H1 (cell line): ENCODE data around the gene PAK5. TPM values are rescaled to one million over a fixed set of nuclear protein-coding genes. Genes with fewer than 3 reads are reported as not detected.

Source experiments
- CTCF ChIA-PET: fragments of 300-600 bp; sonication (Branson Sonifier 250); formaldehyde crosslinking; loops from one replicate; lab custom pipeline; 2021; ENCODE audit not compliant: partially characterized antibody; lab: Charles Lee
- POLR2A ChIA-PET: fragments of 300-600 bp; sonication (Branson Sonifier 250); formaldehyde crosslinking; loops from one replicate; lab custom pipeline; 2021; ENCODE audit warnings: inconsistent platforms; ENCODE audit not compliant: partially characterized antibody; lab: Charles Lee
- DNase-seq, 2 experiments: peaks; one replicate each; pipeline versions ENCODE4 v3.0.0 to v3.0.0-alpha.2; 2010 to 2022; ENCODE audit warnings: low spot score in 2 of 2, low read depth in 1 of 2, mixed read lengths in 1 of 2
- FAIRE-seq: peaks from 2 replicates; lab custom pipeline; 2011; peaks lifted over from hg19 to GRCh38; lab: Jason Lieb, UNC
- H2AFZ ChIP-seq: 2 replicates; pipeline ENCODE4 v1.8.1; 2012; ENCODE audit warnings: low read length, inconsistent platforms
- H2AK5ac ChIP-seq: 2 replicates; pipeline ENCODE4 v1.6.1; 2013; ENCODE audit warnings: low read depth, low read length
- H2BK120ac ChIP-seq: replicated peaks from 2 replicates; pipeline ENCODE3; 2013; ENCODE audit warnings: low read depth, low read length, inconsistent platforms
- H2BK12ac ChIP-seq: 2 replicates; pipeline ENCODE4 v1.6.1; 2013; ENCODE audit warnings: low read depth, low read length
- H2BK15ac ChIP-seq: 2 replicates; pipeline ENCODE4 v1.6.1; 2013; ENCODE audit warnings: low read length
- H2BK20ac ChIP-seq: 2 replicates; pipeline ENCODE4 v1.6.1; 2013; ENCODE audit warnings: low read length
- H2BK5ac ChIP-seq: 2 replicates; pipeline ENCODE4 v1.6.1; 2013; ENCODE audit warnings: low read depth, low read length
- H3K14ac ChIP-seq: 2 replicates; pipeline ENCODE4 v1.6.1; 2013; ENCODE audit warnings: inconsistent platforms; ENCODE audit not compliant: insufficient read length
- H3K18ac ChIP-seq: 2 replicates; pipeline ENCODE4 v1.6.1; 2013; ENCODE audit warnings: low read length; ENCODE audit errors: extremely low read depth
- H3K23ac ChIP-seq: 2 replicates; pipeline ENCODE4 v1.6.1; 2013; ENCODE audit warnings: inconsistent platforms; ENCODE audit not compliant: insufficient read length
- H3K23me2 ChIP-seq: 2 replicates; pipeline ENCODE4 v1.6.1; 2013; ENCODE audit warnings: low read depth, low read length
- H3K27ac ChIP-seq: 2 replicates; pipeline ENCODE4 v1.6.1; 2011; ENCODE audit warnings: low read depth, low read length, inconsistent platforms
- H3K27me3 ChIP-seq, 4 experiments: replicated peaks in 1 of 4; 1 replicate in 1 of 4; 2 replicates in 3 of 4; pipeline versions ENCODE4 v1.6.1 to v1.8.1; 2011 to 2013; ENCODE audit warnings: low read length in 3 of 4, mild to moderate bottlenecking in 3 of 4, inconsistent platforms in 2 of 4, mixed read lengths in 2 of 4, moderate library complexity in 1 of 4; ENCODE audit not compliant: control insufficient read depth in 3 of 4, insufficient read depth in 3 of 4; ENCODE audit errors: extremely low read depth in 1 of 4
- H3K36me3 ChIP-seq, 4 experiments: 2 replicates each; pipeline versions ENCODE4 v1.6.1 to v1.8.1; 2011 to 2013; ENCODE audit warnings: mild to moderate bottlenecking in 4 of 4, low read length in 3 of 4, moderate library complexity in 2 of 4, control low read depth in 1 of 4, inconsistent platforms in 1 of 4; ENCODE audit not compliant: insufficient read depth in 4 of 4, control insufficient read depth in 2 of 4
- H3K4ac ChIP-seq: replicated peaks from 2 replicates; pipeline ENCODE3; 2013; ENCODE audit warnings: low read length, low read depth, mixed read lengths, inconsistent platforms; ENCODE audit not compliant: insufficient read length
- H3K4me1 ChIP-seq, 4 experiments: replicated peaks in 1 of 4; 1 replicate in 1 of 4; 2 replicates in 3 of 4; pipeline versions ENCODE4 v1.6.1 to v1.8.1; 2011 to 2013; ENCODE audit warnings: low read length in 3 of 4, inconsistent platforms in 2 of 4, mixed read lengths in 1 of 4; ENCODE audit not compliant: insufficient read depth in 4 of 4, control insufficient read depth in 3 of 4
- H3K4me2 ChIP-seq, 2 experiments: 2 replicates each; pipeline versions ENCODE4 v1.6.1 to v1.8.1; 2011 to 2013; ENCODE audit warnings: low read depth in 2 of 2, low read length in 2 of 2, control low read depth in 1 of 2, inconsistent platforms in 1 of 2, mild to moderate bottlenecking in 1 of 2; ENCODE audit not compliant: insufficient read depth in 1 of 2
- H3K4me3 ChIP-seq, 4 experiments: fragments of 200-600, 300-600 bp in 1 of 4; sonication (generic), shearing (Covaris generic), sonication (Bioruptor Twin) in 1 of 4; 2 replicates each; pipeline versions ENCODE4 v1.5.1 to v1.8.1; 2011 to 2016; ENCODE audit warnings: low read length in 4 of 4, low read depth in 3 of 4, control low read depth in 2 of 4, inconsistent platforms in 2 of 4, mild to moderate bottlenecking in 2 of 4, mixed read lengths in 1 of 4, moderate library complexity in 1 of 4; ENCODE audit not compliant: insufficient read depth in 2 of 4; ENCODE audit errors: extremely low read depth in 1 of 4
- H3K56ac ChIP-seq: replicated peaks from 2 replicates; pipeline ENCODE3; 2013; ENCODE audit warnings: low read depth, mild to moderate bottlenecking, mixed read lengths, low read length, inconsistent platforms; ENCODE audit not compliant: insufficient read length
- H3K79me1 ChIP-seq: 2 replicates; pipeline ENCODE4 v1.6.1; 2013; ENCODE audit warnings: low read depth, low read length, control low read depth
- H3K79me2 ChIP-seq, 2 experiments: 2 replicates each; pipeline versions ENCODE4 v1.6.1 to v1.8.1; 2012 to 2013; ENCODE audit warnings: low read length in 2 of 2, mild to moderate bottlenecking in 2 of 2, inconsistent platforms in 1 of 2; ENCODE audit not compliant: insufficient read depth in 2 of 2, control insufficient read depth in 1 of 2
- H3K9ac ChIP-seq, 4 experiments: replicated peaks in 1 of 4; 1 replicate in 1 of 4; 2 replicates in 3 of 4; pipeline versions ENCODE4 v1.6.1 to v1.8.1; 2011 to 2013; ENCODE audit warnings: low read depth in 3 of 4, low read length in 3 of 4, control low read depth in 2 of 4, mild to moderate bottlenecking in 2 of 4, moderate library complexity in 2 of 4, inconsistent platforms in 1 of 4; ENCODE audit errors: extremely low read depth in 1 of 4
- H3K9me3 ChIP-seq, 2 experiments: 2 replicates each; pipeline versions ENCODE4 v1.6.1 to v1.8.1; 2012 to 2013; ENCODE audit warnings: mild to moderate bottlenecking in 2 of 2, moderate library complexity in 2 of 2, control low read depth in 1 of 2, inconsistent platforms in 1 of 2, low read depth in 1 of 2, low read length in 1 of 2, mixed read lengths in 1 of 2; ENCODE audit not compliant: insufficient read depth in 2 of 2
- H4K20me1 ChIP-seq, 2 experiments: replicated peaks in 1 of 2; 2 replicates each; pipeline versions ENCODE3 to v1.8.1; 2011 to 2013; ENCODE audit warnings: inconsistent platforms in 2 of 2, low read length in 2 of 2, mild to moderate bottlenecking in 1 of 2; ENCODE audit not compliant: insufficient read depth in 2 of 2, control insufficient read depth in 1 of 2
- H4K5ac ChIP-seq: 2 replicates; pipeline ENCODE4 v1.6.1; 2013; ENCODE audit warnings: low read length, low read depth, mixed read lengths, inconsistent platforms; ENCODE audit not compliant: insufficient read length
- H4K8ac ChIP-seq: 2 replicates; pipeline ENCODE4 v1.8.0; 2013; ENCODE audit warnings: mild to moderate bottlenecking, moderate library complexity, low read length, inconsistent platforms; ENCODE audit not compliant: insufficient read depth; ENCODE audit errors: extremely low read depth
- H4K91ac ChIP-seq: replicated peaks from 2 replicates; pipeline ENCODE3; 2013; ENCODE audit warnings: low read length, mixed read lengths, inconsistent platforms; ENCODE audit not compliant: insufficient read length
- BRCA1 ChIP-seq: IDR thresholded peaks from 2 replicates; pipeline ENCODE4 v1.6.1; 2012; ENCODE audit warnings: low read depth, low read length, improper control_type of control experiment
- CEBPB ChIP-seq: IDR thresholded peaks from 2 replicates; pipeline ENCODE4 v1.6.1; 2012; ENCODE audit warnings: low read depth, low read length
- CTCF ChIP-seq, 3 experiments: IDR thresholded peaks; 1 replicate in 2 of 3; 2 replicates in 1 of 3; pipeline versions ENCODE4 v1.5.1 to v1.6.1; 2011; ENCODE audit warnings: low read length in 3 of 3, mild to moderate bottlenecking in 3 of 3, inconsistent platforms in 2 of 3, low read depth in 1 of 3, moderate library complexity in 1 of 3; ENCODE audit not compliant: insufficient read depth in 1 of 3; ENCODE audit errors: control extremely low read depth in 1 of 3
- EP300 ChIP-seq, 2 experiments: IDR thresholded peaks; 1 replicate in 1 of 2; 2 replicates in 1 of 2; pipeline ENCODE4 v1.6.1; 2011 to 2012; ENCODE audit warnings: low read depth in 2 of 2, low read length in 2 of 2, mild to moderate bottlenecking in 2 of 2, borderline replicate concordance in 1 of 2, inconsistent platforms in 1 of 2, moderate library complexity in 1 of 2
- JUN ChIP-seq: IDR thresholded peaks from 2 replicates; pipeline ENCODE4 v1.6.1; 2011; ENCODE audit warnings: low read depth, mild to moderate bottlenecking, improper control_type of control experiment, low read length
- JUND ChIP-seq: IDR thresholded peaks from 2 replicates; pipeline ENCODE4 v1.6.1; 2011; ENCODE audit warnings: mild to moderate bottlenecking, improper control_type of control experiment, low read length
- NANOG ChIP-seq: IDR thresholded peaks from 2 replicates; pipeline ENCODE4 v1.6.1; 2011; ENCODE audit warnings: low read length, low read depth, mild to moderate bottlenecking, inconsistent platforms; ENCODE audit not compliant: insufficient read depth, poor library complexity, severe bottlenecking
- PHF8 ChIP-seq: fragments of 200-600 bp; sonication (generic); conservative IDR thresholded peaks from 2 replicates; pipeline ENCODE4 v1.7.1; 2012; ENCODE audit warnings: low read depth, mild to moderate bottlenecking, inconsistent platforms, low read length, moderate library complexity
- RAD21 ChIP-seq, 2 experiments: IDR thresholded peaks in 1 of 2; conservative IDR thresholded peaks in 1 of 2; 2 replicates each; pipeline ENCODE4 v1.6.1; 2011; ENCODE audit warnings: low read depth in 2 of 2, low read length in 2 of 2, improper control_type of control experiment in 1 of 2, inconsistent platforms in 1 of 2, mild to moderate bottlenecking in 1 of 2, moderate library complexity in 1 of 2
- SIN3A ChIP-seq, 2 experiments: IDR thresholded peaks in 1 of 2; conservative IDR thresholded peaks in 1 of 2; 2 replicates each; pipeline ENCODE4 v1.6.1; 2011 to 2012; ENCODE audit warnings: low read length in 2 of 2, improper control_type of control experiment in 1 of 2, low read depth in 1 of 2, mild to moderate bottlenecking in 1 of 2
- SIX5 ChIP-seq: IDR thresholded peaks from 2 replicates; pipeline ENCODE4 v1.6.1; 2011; ENCODE audit warnings: mild to moderate bottlenecking, low read depth, low read length
- TAF7 ChIP-seq: optimal IDR thresholded peaks from 2 replicates; pipeline ENCODE3; 2011; ENCODE audit warnings: low read depth, mild to moderate bottlenecking, inconsistent platforms, low read length, moderate library complexity, borderline replicate concordance
- polyA plus RNA-seq, 7 experiments: library from polyadenylated mRNA; depleted of rRNA in 3 of 7; stranded (reverse) in 5 of 7; unstranded in 2 of 7; fragments of >200 nt in 5 of 7; fragments of 200-250 nt in 2 of 7; gene quantifications; 1 replicate in 5 of 7; 2 replicates in 1 of 7; 4 replicates in 1 of 7; pipeline versions ENCODE4 v1.2.1 to v1.2.3, GENCODE V29; 2011 to 2013; ENCODE audit warnings: missing spikeins in 2 of 7, mixed read lengths in 2 of 7
- total RNA-seq: library from RNA; stranded (reverse); fragmentation: NEBNext Ultra II Directional; extraction: Animal tissue kit (Norgen Biotek cat#: 25700); gene quantifications from 2 replicates; pipeline ENCODE4 v1.2.1, GENCODE V29; 2021

PAK5 gene
- total and polyA plus RNA-seq, 2 of the 8 experiments (the other 6 are each of a cell fraction or from before 2014, with no cell fraction given), result 0.54 to 0.80 TPM

- H3K36me3 ChIP-seq, result no peaks in the 10 kb centered on the region
- no peak overlapping the region for H3K14ac ChIP-seq
- H3K56ac ChIP-seq, result no peak overlapping the region
- ChIA-PET POLR2A (no interaction called here), CTCF (no interaction called here)
- no peaks in the 10 kb centered on the region for H3K79me2 ChIP-seq
- H3K4me3 ChIP-seq, result no peak overlapping the region
- no peak overlapping the region for H3K18ac ChIP-seq
- no peak overlapping the region for H2BK15ac ChIP-seq
- H4K8ac ChIP-seq, result no peak overlapping the region
- no peak overlapping the region for H4K5ac ChIP-seq
- H2BK12ac ChIP-seq, result no peak overlapping the region
- H3K4ac ChIP-seq, result no peak overlapping the region
- H4K91ac ChIP-seq, result no peak overlapping the region
- DNase-seq, result no peak
- no peaks in the 10 kb centered on the region for H3K79me1 ChIP-seq
- H3K27me3 ChIP-seq, result no peaks in the 10 kb centered on the region
- no peak overlapping the region for H2BK20ac ChIP-seq
- H2BK120ac ChIP-seq, result no peak overlapping the region
- H3K23ac ChIP-seq, result no peak overlapping the region
- no peaks in the 10 kb centered on the region for H3K4me1 ChIP-seq
- H4K20me1 ChIP-seq, result no peaks in the 10 kb centered on the region
- H3K27ac ChIP-seq, result no peak overlapping the region
- no peak overlapping the region for H2AK5ac ChIP-seq
- H2AFZ ChIP-seq, result no peak overlapping the region
- H3K4me2 ChIP-seq, result no peak overlapping the region
- no peak for FAIRE-seq
- no peaks in the 10 kb centered on the region for H3K23me2 ChIP-seq
- no peak overlapping the region for H3K9ac ChIP-seq
- H3K9me3 ChIP-seq, result no peaks in the 10 kb centered on the region
- H2BK5ac ChIP-seq, result no peak overlapping the region
- TF ChIP-seq JUN (no peak), RAD21 (IDR thresholded peaks at IDR 0.05 in 1 of 2, conservative IDR thresholded peaks at IDR 0.05 in 1 of 2; ENCODE audit: low read depth in 2 of 2, low read length in 2 of 2) (no peak), CEBPB (no peak), CTCF (IDR thresholded peaks at IDR 0.05; ENCODE audit: control extremely low read depth in 1 of 3, insufficient read depth in 1 of 3, low read depth in 1 of 3, low read length in 3 of 3) (no peak), EP300 (IDR thresholded peaks at IDR 0.05; ENCODE audit: borderline replicate concordance in 1 of 2, low read depth in 2 of 2, low read length in 2 of 2) (no peak), NANOG (no peak), PHF8 (no peak), SIN3A (conservative IDR thresholded peaks at IDR 0.05 in 1 of 2, IDR thresholded peaks at IDR 0.05 in 1 of 2; ENCODE audit: low read depth in 1 of 2, low read length in 2 of 2) (no peak), SIX5 (no peak), TAF7 (no peak), BRCA1 (no peak), JUND (no peak)
Observed at GRCh38 chr20:9815632-9816031, 23.2 kb downstream of the PAK5 start.
